ENCODE data around the gene OR6B1.

OR6B1 gene

GRCh38 chr7:144024213-144024612 is 24.1 kb downstream of the OR6B1 start:
- H3K4me3 ChIP-seq (ENCODE audit: low read depth, low read length) = no peak overlapping the region
- DNase-seq (ENCODE audit: low read depth) = no peak
- TF ChIP-seq CTCF (IDR thresholded peaks at IDR 0.05; ENCODE audit: insufficient read depth, low read depth, low read length, missing control alignments) = no peak

- no peak overlapping the region for H3K4me3 ChIP-seq (ENCODE audit: low read depth, low read length)
- DNase-seq (ENCODE audit: low read depth) = no peak
- no peak for TF ChIP-seq CTCF (IDR thresholded peaks at IDR 0.05; ENCODE audit: insufficient read depth, low read depth, low read length, missing control alignments)
Observed at GRCh38 chr7:144026203-144026883, 26.2 kb downstream of the OR6B1 start.

GRCh38 chr7:144027070-144027469 is 26.9 kb downstream of the OR6B1 start:
- no peak overlapping the region for H3K4me3 ChIP-seq (ENCODE audit: low read depth, low read length)
- DNase-seq (ENCODE audit: low read depth) = no peak
- no peak for TF ChIP-seq CTCF (IDR thresholded peaks at IDR 0.05; ENCODE audit: insufficient read depth, low read depth, low read length, missing control alignments)

- no peak for DNase-seq (ENCODE audit: low read depth)
Observed at GRCh38 chr7:144027974-144028373, 27.9 kb downstream of the OR6B1 start.

GRCh38 chr7:144028547-144028946 is 28.4 kb downstream of the OR6B1 start:
- no peak for TF ChIP-seq CTCF (IDR thresholded peaks at IDR 0.05; ENCODE audit: insufficient read depth, low read depth, low read length, missing control alignments)
- DNase-seq (ENCODE audit: low read depth) = no peak
- H3K4me3 ChIP-seq (ENCODE audit: low read depth, low read length) = no peak overlapping the region

More at GRCh38 chr7:144027974-144028373, 27.9 kb downstream of the OR6B1 start:
- no peak for TF ChIP-seq CTCF (IDR thresholded peaks at IDR 0.05; ENCODE audit: insufficient read depth, low read depth, low read length, missing control alignments)
- H3K4me3 ChIP-seq (ENCODE audit: low read depth, low read length) = no peak overlapping the region

- TF ChIP-seq CTCF (IDR thresholded peaks at IDR 0.05; ENCODE audit: insufficient read depth, low read depth, low read length, missing control alignments) = no peak
- H3K4me3 ChIP-seq (ENCODE audit: low read depth, low read length) = no peak overlapping the region
- no peak for DNase-seq (ENCODE audit: low read depth)
Observed at GRCh38 chr7:144032516-144032915, 32.4 kb downstream of the OR6B1 start.
